OCI-LY7 (cell line): ENCODE measurements around the gene ROBO3. TPM values are rescaled to one million over a fixed set of nuclear protein-coding genes. Genes with fewer than 3 reads are reported as not detected.
A peak's percentile ranks its signal among the peaks of the same experiment; 100 is the strongest.

Source experiments
- BruUV-seq: library from RNA; stranded (reverse); fragments of 400-500 nt; replicated peaks from 2 replicates; lab custom pipeline; 2021; lab: Mats Ljungman, UMichigan
- CTCF ChIA-PET: fragments of 300-600 bp; sonication (Branson Sonifier 250); formaldehyde crosslinking; loops from one replicate; lab custom pipeline; 2022; ENCODE audit warnings: antibody characterized with exemption; ENCODE audit not compliant: unreplicated experiment; lab: Charles Lee
- POLR2A ChIA-PET: fragments of 300-600 bp; sonication (Branson Sonifier 250); formaldehyde crosslinking; loops from one replicate; lab custom pipeline; 2022; ENCODE audit warnings: antibody characterized with exemption; lab: Charles Lee
- DNase-seq: peaks from one replicate; pipeline ENCODE4 v3.0.0-alpha.2; 2015; ENCODE audit warnings: low spot score
- H2AFZ ChIP-seq: fragments of 200-600 bp; sonication (generic), shearing (Covaris generic); 2 replicates; pipeline ENCODE4 v1.6.1; 2014; ENCODE audit warnings: mild to moderate bottlenecking, antibody characterized with exemption, low read length, moderate library complexity
- H3K27ac ChIP-seq: fragments of 200-600 bp; sonication (generic); 2 replicates; pipeline ENCODE4 v1.5.1; 2014; ENCODE audit warnings: mixed run types, low read depth, mild to moderate bottlenecking, moderate library complexity, low read length, inconsistent platforms; ENCODE audit not compliant: poor library complexity, severe bottlenecking
- H3K36me3 ChIP-seq: fragments of 200-600 bp; sonication (generic); 2 replicates; pipeline ENCODE4 v1.6.1; 2014; ENCODE audit warnings: mild to moderate bottlenecking, antibody characterized with exemption, low read length, moderate library complexity, mixed read lengths; ENCODE audit not compliant: insufficient read depth
- H3K4me1 ChIP-seq: fragments of 200-600 bp; sonication (generic); 2 replicates; pipeline ENCODE4 v1.5.1; 2014; ENCODE audit warnings: mild to moderate bottlenecking, low read length; ENCODE audit not compliant: insufficient read depth, poor library complexity, severe bottlenecking
- H3K4me2 ChIP-seq: fragments of 200-600 bp; sonication (generic); 2 replicates; pipeline ENCODE4 v1.6.1; 2014; ENCODE audit warnings: mild to moderate bottlenecking, low read length
- H3K4me3 ChIP-seq: fragments of 200-600 bp; sonication (generic); 2 replicates; pipeline ENCODE4 v1.5.1; 2014; ENCODE audit warnings: mild to moderate bottlenecking, low read depth, low read length; ENCODE audit not compliant: poor library complexity, severe bottlenecking
- H3K79me2 ChIP-seq: fragments of 200-600 bp; sonication (generic); 2 replicates; pipeline ENCODE4 v1.6.1; 2016; ENCODE audit warnings: low read depth, mild to moderate bottlenecking, low read length, moderate library complexity, mixed read lengths; ENCODE audit not compliant: insufficient read depth
- H3K9me2 ChIP-seq: fragments of 200-600 bp; sonication (generic); 2 replicates; pipeline ENCODE4 v1.6.1; 2016; ENCODE audit warnings: mild to moderate bottlenecking, low read length, mixed read lengths; ENCODE audit not compliant: insufficient read depth
- H3K9me3 ChIP-seq: fragments of 200-600 bp; sonication (generic); 2 replicates; pipeline ENCODE4 v1.6.1; 2014; ENCODE audit warnings: mild to moderate bottlenecking, mixed run types, low read length, mixed read lengths
- H4K20me1 ChIP-seq: fragments of 200-600 bp; sonication (generic); 2 replicates; pipeline ENCODE4 v1.6.1; 2014; ENCODE audit warnings: mild to moderate bottlenecking, antibody characterized with exemption, low read length, moderate library complexity, mixed read lengths; ENCODE audit not compliant: insufficient read depth
- CTCF ChIP-seq: fragments of 200-600 bp; sonication (generic); conservative IDR thresholded peaks from 2 replicates; pipeline ENCODE4 v1.5.1; 2014; ENCODE audit warnings: mild to moderate bottlenecking, antibody characterized with exemption, low read length, moderate library complexity, mixed read lengths
- EZH2phosphoT487 ChIP-seq: fragments of 200-600 bp; sonication (generic); IDR thresholded peaks from 2 replicates; pipeline ENCODE4 v1.6.1; 2018; ENCODE audit warnings: low read depth, borderline replicate concordance, mild to moderate bottlenecking, mixed run types, antibody characterized with exemption, low read length, moderate library complexity, mixed read lengths
- intact Hi-C: fragments of 100-400 bp; cut with micrococcal nuclease; formaldehyde crosslinking; loops from one replicate; pipeline ENCODE4 v1.10.0; 2022; ENCODE audit not compliant: unreplicated experiment
- total RNA-seq, 2 experiments: library from RNA; depleted of rRNA in 1 of 2; stranded (reverse); fragments of >200 nt in 1 of 2; shearing (Covaris generic) in 1 of 2; gene quantifications; 2 replicates each; pipeline ENCODE4 v1.2.3, GENCODE V29; 2014 to 2022

Gene ROBO3
- total RNA-seq, 2 experiments from 2014 or later = 0.19 TPM; not detected in 1

- Histone ChIP-seq H3K79me2 (no peaks in the 10 kb centered on the region), H2AFZ (peak overlapping the region; percentile 46; the same call in 1 of the 2 replicates), H3K4me2 (peak overlapping the region; percentile 65), H3K36me3 (no peaks in the 10 kb centered on the region), H3K9me3 (no peaks in the 10 kb centered on the region), H3K4me3 (peak overlapping the region; percentile 57), H4K20me1 (no peaks in the 10 kb centered on the region), H3K9me2 (no peaks in the 10 kb centered on the region), H3K4me1 (no peaks in the 10 kb centered on the region), H3K27ac (no peak overlapping the region)
- no peak for TF ChIP-seq EZH2phosphoT487
- TF ChIP-seq CTCF = no peak
- no TSS peak for BruUV-seq
- POLR2A ChIA-PET = no interaction called here
- intact Hi-C loops = no loop called here
- CTCF ChIA-PET = interaction anchor here (0.6 kb wide), 1 partner anchor 130 kb away, joined by 3 read pairs; no protein-coding TSS in a partner anchor
- no peak for DNase-seq
These were observed 11.8 kb downstream of the ROBO3 start for GRCh38 chr11:124876818-124877630.

- Histone ChIP-seq H3K9me3 (no peaks in the 10 kb centered on the region), H3K4me1 (no peaks in the 10 kb centered on the region), H3K27ac (no peak overlapping the region), H3K79me2 (no peaks in the 10 kb centered on the region), H2AFZ (no peak overlapping the region), H3K9me2 (no peaks in the 10 kb centered on the region), H4K20me1 (no peaks in the 10 kb centered on the region), H3K4me2 (no peak overlapping the region), H3K4me3 (no peak overlapping the region), H3K36me3 (no peaks in the 10 kb centered on the region)
- DNase-seq = no peak
- POLR2A ChIA-PET = no interaction called here
- intact Hi-C loops = no loop called here
- CTCF ChIA-PET = no interaction called here
- TF ChIP-seq EZH2phosphoT487 (no peak), CTCF (no peak)
- no TSS peak for BruUV-seq
These were observed 12.3 kb downstream of the ROBO3 start for GRCh38 chr11:124877631-124877909.
